OCI-LY1 (cell line): ENCODE results near the gene HELB.

Experiments used
- H2AFZ ChIP-seq: fragments of 200-600 bp; sonication (generic), shearing (Covaris generic); 2 replicates; pipeline ENCODE4 v1.6.0; 2014; ENCODE audit warnings: antibody characterized with exemption, mild to moderate bottlenecking, low read length
- H3F3A ChIP-seq: fragments of 200-600 bp; sonication (generic), shearing (Covaris generic); 2 replicates; pipeline ENCODE4 v1.6.0; 2014; ENCODE audit warnings: mild to moderate bottlenecking, antibody characterized with exemption, low read length, moderate library complexity; ENCODE audit not compliant: insufficient read depth
- H3K27ac ChIP-seq: fragments of 200-600 bp; sonication (generic); 2 replicates; pipeline ENCODE4 v1.5.1; 2014; ENCODE audit warnings: low read length, mixed run types, mild to moderate bottlenecking, low read depth; ENCODE audit not compliant: poor library complexity, severe bottlenecking
- H3K27me3 ChIP-seq: fragments of 200-600 bp; sonication (generic); 2 replicates; pipeline ENCODE4 v1.6.0; 2014; ENCODE audit warnings: antibody characterized with exemption, mild to moderate bottlenecking, low read length, moderate library complexity; ENCODE audit not compliant: insufficient read depth
- H3K36me3 ChIP-seq: fragments of 200-600 bp; sonication (generic); 2 replicates; pipeline ENCODE4 v1.6.1; 2014; ENCODE audit warnings: mild to moderate bottlenecking, antibody characterized with exemption, low read length, moderate library complexity, mixed read lengths; ENCODE audit not compliant: insufficient read depth
- H3K4me1 ChIP-seq: fragments of 200-600 bp; sonication (generic); 2 replicates; pipeline ENCODE4 v1.5.1; 2014; ENCODE audit warnings: mild to moderate bottlenecking, low read length, moderate library complexity; ENCODE audit not compliant: insufficient read depth, severe bottlenecking
- H3K4me2 ChIP-seq: fragments of 200-600 bp; sonication (generic), shearing (Covaris generic); 2 replicates; pipeline ENCODE4 v1.6.1; 2014; ENCODE audit warnings: low read length
- H3K4me3 ChIP-seq: fragments of 200-600 bp; sonication (generic); 2 replicates; pipeline ENCODE4 v1.5.1; 2014; ENCODE audit warnings: low read length, low read depth, mild to moderate bottlenecking, mixed read lengths; ENCODE audit not compliant: poor library complexity, severe bottlenecking
- H3K79me2 ChIP-seq: fragments of 200-600 bp; shearing (Covaris generic); 2 replicates; pipeline ENCODE4 v1.6.1; 2016; ENCODE audit warnings: mixed run types, low read length, mixed read lengths; ENCODE audit not compliant: insufficient read depth
- H3K9ac ChIP-seq: fragments of 200-600 bp; sonication (generic), shearing (Covaris generic); 2 replicates; pipeline ENCODE4 v1.6.1; 2014; ENCODE audit warnings: mild to moderate bottlenecking, low read length, mixed read lengths
- H3K9me2 ChIP-seq: fragments of 200-600 bp; sonication (generic), shearing (Covaris generic); 2 replicates; pipeline ENCODE4 v1.6.1; 2014; ENCODE audit warnings: low read depth, mild to moderate bottlenecking, low read length, mixed read lengths
- H3K9me3 ChIP-seq: fragments of 200-600 bp; shearing (Covaris generic); 2 replicates; pipeline ENCODE4 v1.6.1; 2014; ENCODE audit warnings: low read length, mixed read lengths
- H4K20me1 ChIP-seq: fragments of 200-600 bp; sonication (generic), shearing (Covaris generic); 2 replicates; pipeline ENCODE4 v1.6.0; 2016; ENCODE audit warnings: mild to moderate bottlenecking, low read length; ENCODE audit not compliant: insufficient read depth
- CTCF ChIP-seq: fragments of 200-600 bp; sonication (generic), shearing (Covaris generic); IDR thresholded peaks from 2 replicates; pipeline ENCODE4 v1.5.1; 2017; ENCODE audit warnings: mild to moderate bottlenecking, antibody characterized with exemption, low read length, moderate library complexity, mixed read lengths
- EZH2 ChIP-seq: fragments of 200-600 bp; sonication (generic), shearing (Covaris generic); IDR thresholded peaks from 2 replicates; pipeline ENCODE4 v1.8.0; 2017; ENCODE audit warnings: borderline replicate concordance, mixed run types, mild to moderate bottlenecking, antibody characterized with exemption, low read length, moderate library complexity, mixed read lengths

Gene HELB

GRCh38 chr12:66290716-66291200 is 11.5 kb upstream of the HELB start:
- Histone ChIP-seq H3K9me2 (no peaks in the 10 kb centered on the region), H3F3A (no peaks in the 10 kb centered on the region), H3K9me3 (no peaks in the 10 kb centered on the region), H3K79me2 (no peaks in the 10 kb centered on the region), H3K36me3 (no peaks in the 10 kb centered on the region), H3K4me2 (no peak overlapping the region), H2AFZ (no peak overlapping the region), H3K27me3 (no peaks in the 10 kb centered on the region), H3K27ac (no peak overlapping the region), H4K20me1 (no peaks in the 10 kb centered on the region), H3K9ac (no peak overlapping the region), H3K4me3 (no peak overlapping the region), H3K4me1 (no peaks in the 10 kb centered on the region)
- TF ChIP-seq CTCF = no peak
- TF ChIP-seq EZH2 = no peak

- no peak for TF ChIP-seq CTCF
- TF ChIP-seq EZH2 = no peak
- H3K4me2 ChIP-seq = no peak overlapping the region
- H3K4me1 ChIP-seq = no peaks in the 10 kb centered on the region
- H3K9ac ChIP-seq = no peak overlapping the region
- no peak overlapping the region for H3K4me3 ChIP-seq
- H3K36me3 ChIP-seq = no peaks in the 10 kb centered on the region
- no peaks in the 10 kb centered on the region for H3K79me2 ChIP-seq
- no peaks in the 10 kb centered on the region for H4K20me1 ChIP-seq
- H3F3A ChIP-seq = no peaks in the 10 kb centered on the region
- H3K9me2 ChIP-seq = no peaks in the 10 kb centered on the region
- H3K27ac ChIP-seq = no peak overlapping the region
- H2AFZ ChIP-seq = no peak overlapping the region
- no peaks in the 10 kb centered on the region for H3K9me3 ChIP-seq
- H3K27me3 ChIP-seq = no peaks in the 10 kb centered on the region
Measured at GRCh38 chr12:66296176-66296683, 6.1 kb upstream of the HELB start.

- no peaks in the 10 kb centered on the region for H3K9me3 ChIP-seq
- no peak overlapping the region for H3K27ac ChIP-seq
- H3K4me1 ChIP-seq = peaks cover 7% of the 10 kb centered on the region
- H3K9ac ChIP-seq = no peak overlapping the region
- no peaks in the 10 kb centered on the region for H3K36me3 ChIP-seq
- no peaks in the 10 kb centered on the region for H3K79me2 ChIP-seq
- H4K20me1 ChIP-seq = no peaks in the 10 kb centered on the region
- TF ChIP-seq EZH2 = no peak
- no peak for TF ChIP-seq CTCF
- H2AFZ ChIP-seq = no peak overlapping the region
- H3K9me2 ChIP-seq = no peaks in the 10 kb centered on the region
- no peak overlapping the region for H3K4me2 ChIP-seq
- no peak overlapping the region for H3K4me3 ChIP-seq
- no peaks in the 10 kb centered on the region for H3F3A ChIP-seq
- no peaks in the 10 kb centered on the region for H3K27me3 ChIP-seq
Measured at GRCh38 chr12:66297080-66297479, 5.2 kb upstream of the HELB start.
